NCI-H446 (cell line): ENCODE measurements around the gene CNTNAP2.
A peak's percentile ranks its signal among the peaks of the same experiment; 100 is the strongest.

Experiments used
- DNase-seq, 2 experiments: peaks; one replicate each; lab custom pipeline; 2025; lab: John Stamatoyannopoulos, UW

The CNTNAP2 gene

DNA sequence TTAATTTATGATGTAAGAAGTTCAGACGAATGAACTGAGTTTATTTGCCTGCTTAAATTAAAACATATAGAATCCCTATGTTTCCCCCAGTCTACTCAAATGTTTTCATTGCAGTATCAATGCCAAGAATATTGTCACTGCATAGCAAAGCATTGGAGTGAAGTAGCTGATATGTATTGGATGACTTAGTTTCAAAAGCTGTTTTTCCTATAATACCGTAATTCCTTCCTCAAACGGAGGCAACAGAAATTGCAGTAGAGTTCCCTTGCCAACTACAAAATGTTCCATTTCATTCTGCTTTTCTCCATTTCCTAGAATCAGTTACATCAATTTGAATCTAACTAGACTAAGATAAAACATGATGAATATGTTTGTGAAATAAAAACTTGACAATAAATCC, 174.1 kb downstream of the CNTNAP2 start:
- DNase-seq: no peak

DNA sequence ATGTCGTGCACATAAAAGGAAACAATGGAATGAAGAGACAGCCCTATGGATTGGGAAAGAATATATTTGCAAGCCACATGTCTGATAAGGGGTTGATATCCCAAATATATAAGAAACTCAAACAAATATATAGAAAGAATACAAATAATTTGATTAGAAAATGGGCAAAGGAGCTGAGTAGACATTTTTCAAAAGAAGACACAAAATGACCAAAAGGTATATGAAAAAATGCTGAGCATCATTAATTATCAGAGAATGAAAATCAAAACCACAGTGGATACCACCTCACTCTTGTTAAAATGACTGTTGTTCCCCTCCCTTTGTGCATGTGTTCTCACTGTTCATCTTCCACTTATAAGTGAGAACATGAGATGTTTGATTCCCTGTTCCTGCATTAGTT, 175.3 kb downstream of the CNTNAP2 start:
- no peak for DNase-seq

DNA sequence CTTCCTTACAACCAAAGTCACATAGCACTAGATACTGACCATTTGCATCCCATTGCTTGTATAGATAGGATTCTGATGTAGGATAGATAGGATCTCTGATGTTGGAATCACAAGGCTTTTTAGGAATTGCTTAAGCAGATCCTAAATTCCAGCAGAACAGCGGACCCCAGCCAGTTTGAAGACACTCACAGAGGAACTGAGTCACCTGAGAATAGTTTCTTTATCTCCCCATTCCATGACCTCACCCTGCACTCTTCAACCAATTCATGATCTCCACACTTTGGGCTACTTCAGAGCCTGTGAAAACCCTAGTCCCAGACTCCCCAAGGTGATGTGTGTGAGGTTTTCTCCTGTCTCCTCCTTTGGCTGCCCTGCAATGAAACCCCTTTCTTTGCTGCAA, 179.4 kb downstream of the CNTNAP2 start:
- no peak for DNase-seq

DNA sequence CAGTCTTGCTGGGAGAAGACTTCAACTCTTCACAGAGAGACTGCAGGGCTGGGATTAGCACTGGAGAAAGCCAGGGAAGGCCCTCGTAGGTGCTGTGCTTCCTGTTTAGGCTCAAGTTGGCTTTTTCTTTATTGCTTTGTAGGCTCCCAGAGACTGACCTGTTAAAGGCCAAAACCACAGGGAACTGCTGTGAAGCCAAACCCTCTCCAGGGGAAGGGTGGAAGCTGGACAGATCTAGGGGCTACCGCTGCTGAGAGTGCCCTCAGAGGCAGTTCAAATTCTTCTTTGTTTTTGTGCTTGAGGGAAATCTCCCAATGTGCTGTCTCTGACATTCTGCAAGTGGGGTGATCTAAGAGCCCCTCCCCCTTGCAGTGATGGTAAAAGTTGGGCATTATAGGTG, 198.4 kb downstream of the CNTNAP2 start:
- DNase-seq: no peak

DNA sequence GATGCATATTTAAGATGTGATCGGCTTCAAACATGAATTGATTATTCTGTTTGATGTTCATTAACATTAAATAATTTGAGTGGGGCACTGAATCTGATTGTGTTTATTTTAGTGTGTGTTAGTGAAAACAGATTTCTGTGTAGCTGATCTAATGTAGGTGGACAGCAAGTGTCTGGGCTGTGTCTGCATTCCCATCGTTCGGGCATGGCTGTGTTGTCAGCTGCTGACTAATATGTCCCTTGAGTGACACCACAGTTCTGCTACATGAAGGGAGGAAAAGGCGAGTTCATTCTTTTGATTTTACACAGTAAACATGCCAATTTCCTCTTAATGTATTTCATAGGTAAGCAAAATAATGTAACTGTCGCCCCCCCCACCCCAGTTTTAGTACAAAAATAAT, 203.0 kb downstream of the CNTNAP2 start:
- DNase-seq: no peak

DNA sequence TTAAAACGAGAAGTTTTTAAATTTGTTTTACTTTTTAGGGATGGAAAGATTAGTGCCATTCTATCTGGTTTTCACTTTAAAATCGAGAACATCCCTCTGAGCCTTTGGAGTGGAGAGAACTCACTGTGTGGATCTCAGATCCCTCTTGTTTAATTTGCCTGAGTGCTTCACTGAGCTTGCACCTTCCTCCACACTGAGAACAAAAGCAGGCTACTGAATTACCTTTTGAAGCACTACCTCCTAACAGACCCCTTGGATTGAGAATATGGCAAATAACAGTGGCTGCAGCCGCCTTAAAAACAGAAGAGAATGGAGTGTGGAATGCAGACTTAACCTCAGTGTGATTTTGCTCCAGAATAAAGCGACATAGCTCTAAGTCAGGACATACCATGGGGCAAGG, 204.7 kb downstream of the CNTNAP2 start:
- no peak for DNase-seq

DNA sequence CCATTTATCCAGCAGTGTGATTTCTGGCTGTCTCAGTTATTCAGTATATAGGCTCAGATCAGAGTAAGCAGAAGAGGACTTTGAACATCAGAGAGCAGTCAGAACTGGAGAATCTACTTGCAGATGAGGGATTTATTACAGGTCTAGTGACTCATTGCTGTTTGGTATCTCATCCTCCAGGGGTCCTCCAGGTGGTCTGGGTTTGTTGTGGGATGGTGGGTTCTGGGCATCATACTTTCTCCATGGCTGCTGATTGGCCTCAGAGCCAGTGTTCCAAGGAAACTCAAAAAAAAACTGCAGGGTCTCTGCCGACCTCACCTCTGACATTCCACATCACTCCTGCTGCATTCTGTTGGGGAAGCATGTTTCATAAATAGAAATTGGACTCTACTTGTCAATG, 214.8 kb downstream of the CNTNAP2 start:
- no peak for DNase-seq

DNA sequence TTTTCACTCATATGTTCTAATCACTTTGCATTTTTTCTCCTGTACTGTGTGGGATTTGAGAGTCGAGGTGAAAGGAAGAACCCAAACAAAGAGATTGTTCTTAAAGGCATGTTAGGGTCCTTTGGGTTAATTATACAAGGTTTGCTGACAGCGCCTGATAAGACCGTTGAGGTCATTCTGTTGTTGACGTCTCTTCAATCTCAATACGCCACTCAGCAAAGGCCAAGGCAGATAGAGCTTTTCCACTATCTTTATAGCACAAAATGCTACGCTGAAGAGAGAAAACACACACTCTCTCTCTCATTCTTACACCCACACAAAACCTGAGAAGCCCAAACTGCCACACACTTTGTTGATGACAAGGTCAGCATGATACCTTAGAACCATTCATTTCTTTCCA, 228.7 kb downstream of the CNTNAP2 start:
- DNase-seq: no peak

DNA sequence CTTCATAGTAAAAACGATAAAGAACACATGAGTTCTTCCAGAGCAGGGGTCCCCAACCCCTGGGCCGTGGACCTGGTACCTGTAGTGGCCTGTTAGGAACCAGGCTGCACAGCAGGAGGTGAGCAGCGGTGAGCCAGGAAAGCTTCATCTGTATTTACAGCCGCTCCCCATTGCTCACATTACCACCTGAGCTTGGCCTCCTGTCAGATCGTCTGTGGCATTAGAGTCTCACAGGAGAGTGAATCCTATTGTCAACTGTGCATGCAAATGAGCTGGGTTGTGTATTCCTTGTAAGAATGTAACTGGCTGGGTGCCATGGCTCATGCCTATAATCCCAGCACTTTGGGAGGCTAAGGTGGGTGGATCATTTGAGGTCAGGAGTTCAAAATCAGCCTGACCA, 229.5 kb downstream of the CNTNAP2 start:
- DNase-seq: no peak

DNA sequence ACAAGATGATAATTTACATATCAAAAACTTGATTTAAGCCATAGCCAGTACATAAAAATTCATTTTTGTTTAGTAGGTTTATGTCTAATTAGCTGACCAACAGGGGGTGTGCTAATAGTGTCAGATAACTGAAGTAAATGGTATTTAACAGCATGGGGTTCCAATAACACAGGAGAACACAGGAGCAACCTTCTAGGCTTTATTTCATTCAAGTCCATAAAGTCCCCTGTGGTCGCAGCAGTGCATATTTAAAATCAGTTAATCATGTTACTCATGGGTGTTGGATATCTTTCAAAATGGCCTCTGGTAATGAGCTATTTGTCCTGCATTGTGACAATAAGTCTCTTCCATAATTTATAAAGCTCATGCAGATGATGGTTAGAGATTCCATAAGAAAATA, 238.6 kb downstream of the CNTNAP2 start:
- DNase-seq: no peak

DNA sequence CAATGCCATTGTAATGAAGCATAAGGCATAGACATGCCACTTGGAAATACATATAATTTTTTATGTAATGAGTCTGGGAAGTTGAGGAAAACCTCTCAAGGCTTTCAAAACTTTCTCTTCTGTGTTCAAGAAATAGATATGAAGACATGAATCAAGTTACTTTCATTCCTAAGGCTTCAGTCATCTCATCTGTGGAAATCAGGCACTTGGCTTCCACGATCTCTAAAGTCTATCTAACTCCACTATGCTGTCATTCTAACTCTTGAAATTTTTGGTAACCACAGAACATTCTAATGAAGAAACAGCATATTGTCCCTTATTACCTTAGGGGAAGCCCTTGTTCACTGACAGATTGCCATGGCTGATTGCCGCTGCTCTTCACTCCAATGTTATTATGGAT, 242.6 kb downstream of the CNTNAP2 start:
- DNase-seq: no peak

DNA sequence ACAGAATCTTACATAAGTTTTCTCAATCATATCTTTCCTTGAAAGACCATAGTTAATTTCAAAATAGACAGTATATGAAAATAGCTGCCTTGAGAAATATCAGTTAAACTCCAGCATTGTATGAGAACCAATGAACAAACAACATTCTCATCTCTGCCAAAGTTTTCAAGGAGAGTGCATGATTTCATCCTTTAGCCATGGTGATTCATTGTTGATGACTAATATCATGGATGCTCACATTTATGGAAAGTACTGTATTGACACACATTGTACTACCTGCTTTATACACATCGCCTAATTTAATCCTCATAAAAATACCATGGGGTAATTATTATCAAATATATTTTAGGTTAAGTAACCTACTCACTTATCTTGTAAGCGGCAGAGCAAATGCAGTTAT, 250.3 kb downstream of the CNTNAP2 start:
- DNase-seq: peak in 1 of 2 experiments; percentile 54

DNA sequence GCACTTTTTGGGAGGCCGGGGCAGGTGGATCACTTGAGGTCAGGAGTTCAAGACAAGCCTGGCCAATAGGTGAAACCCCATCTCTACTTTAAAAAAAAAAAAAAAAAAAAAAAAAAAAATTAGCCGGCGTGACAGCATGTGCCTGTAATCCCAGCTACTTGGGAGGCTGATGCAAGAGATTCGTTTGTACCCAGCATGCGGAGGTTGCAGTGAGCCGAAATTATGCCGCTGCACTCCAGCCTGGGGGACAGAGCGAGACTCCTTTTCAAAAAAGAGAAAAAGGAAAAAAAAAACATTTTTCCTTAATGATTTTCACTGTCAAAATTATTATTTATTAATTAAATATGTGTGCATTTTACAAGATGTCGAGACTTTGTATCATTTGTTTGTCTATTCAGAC, 253.6 kb downstream of the CNTNAP2 start:
- DNase-seq: no peak

DNA sequence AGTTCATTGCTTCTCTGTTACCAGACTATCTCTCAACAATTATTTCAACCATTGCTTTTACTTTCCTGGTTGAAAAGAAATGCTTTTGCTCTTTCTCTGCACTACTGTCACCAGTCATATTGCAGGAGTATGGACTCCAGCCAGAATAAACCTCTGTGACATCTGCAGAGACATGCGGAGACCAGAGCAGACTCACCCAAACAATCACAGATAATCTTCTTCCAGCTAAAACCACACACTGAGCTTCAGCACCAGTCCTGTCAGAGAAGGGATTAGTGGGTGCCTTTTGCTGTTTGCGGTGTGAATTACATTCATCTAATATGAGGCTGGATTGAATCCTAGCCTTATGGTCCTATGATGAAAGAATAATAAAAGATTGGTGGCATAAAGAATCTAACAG, 258.6 kb downstream of the CNTNAP2 start:
- DNase-seq: peak; percentile 13 to 66

DNA sequence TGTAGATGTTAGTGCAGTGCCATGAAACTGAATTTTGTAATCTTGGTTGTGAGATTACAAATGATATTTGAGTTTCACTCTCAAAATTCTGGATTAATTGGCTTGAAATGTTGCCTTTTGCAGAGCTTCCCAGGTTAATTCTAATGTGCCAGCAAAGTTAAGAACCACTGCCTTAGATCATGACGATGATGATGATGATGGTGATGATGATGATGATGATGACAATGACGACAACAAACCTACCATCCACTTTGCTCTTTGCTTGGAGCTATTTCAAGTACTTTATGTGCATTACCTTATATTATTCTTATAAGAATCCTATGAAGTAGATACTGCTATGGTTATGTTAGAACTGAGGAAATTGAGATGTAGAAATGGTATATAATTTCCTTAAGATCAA, 261.6 kb downstream of the CNTNAP2 start:
- no peak for DNase-seq

DNA sequence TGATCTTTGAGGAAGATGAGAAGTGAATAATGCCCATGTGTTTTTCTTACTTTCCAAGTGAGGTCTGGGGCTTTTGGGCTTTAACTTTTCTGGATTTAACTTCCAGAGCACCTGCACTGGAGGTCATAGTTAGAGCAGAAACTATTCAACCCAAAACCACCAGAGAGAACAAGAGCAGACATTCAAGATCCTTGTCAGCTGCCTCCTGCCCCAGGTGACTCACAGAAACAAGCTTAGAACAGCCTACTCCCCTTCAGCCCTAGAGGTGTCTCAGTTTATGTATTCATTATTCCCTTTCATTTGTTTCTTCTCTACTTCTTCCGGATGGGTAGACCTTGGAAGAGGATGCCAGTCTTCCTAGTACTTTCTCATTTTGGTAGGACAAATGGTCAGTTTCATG, 270.5 kb downstream of the CNTNAP2 start:
- no peak for DNase-seq

DNA sequence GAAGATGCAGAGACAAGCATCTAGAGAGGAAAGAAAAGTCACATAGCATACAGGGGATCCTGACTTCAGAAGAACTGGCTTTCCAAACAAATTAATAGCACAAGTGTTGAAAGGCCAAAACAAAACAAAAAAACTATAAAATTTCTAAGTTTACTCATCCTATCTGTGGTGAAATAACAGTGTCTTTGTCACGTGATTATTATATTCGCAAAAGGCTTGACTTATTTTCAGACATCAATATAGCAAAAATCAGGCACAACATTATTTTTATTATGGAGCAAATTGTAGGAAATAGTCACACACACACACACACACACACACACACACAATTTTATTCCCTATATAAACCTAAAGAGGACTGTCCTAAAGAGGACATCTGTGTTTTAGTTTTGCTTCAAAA, 272.3 kb downstream of the CNTNAP2 start:
- DNase-seq: no peak

DNA sequence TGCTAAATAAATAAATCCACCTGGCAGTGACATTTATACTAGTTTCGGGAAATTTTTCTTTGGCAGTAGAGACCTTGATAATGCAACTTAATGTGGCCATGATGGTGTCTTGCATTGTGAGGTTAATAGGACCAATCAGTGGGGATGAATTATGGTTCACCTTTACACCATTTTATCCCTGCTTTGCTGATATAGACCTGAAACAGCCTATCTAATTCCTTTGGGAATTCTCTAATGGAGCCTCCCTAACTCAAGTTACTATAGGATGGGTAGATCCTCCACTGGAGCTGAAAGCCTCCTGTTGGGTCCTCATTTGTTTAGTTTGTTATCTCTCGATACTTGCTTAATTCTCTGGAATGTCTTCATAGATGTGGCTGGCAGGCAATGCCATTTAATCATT, 276.7 kb downstream of the CNTNAP2 start:
- no peak for DNase-seq

DNA sequence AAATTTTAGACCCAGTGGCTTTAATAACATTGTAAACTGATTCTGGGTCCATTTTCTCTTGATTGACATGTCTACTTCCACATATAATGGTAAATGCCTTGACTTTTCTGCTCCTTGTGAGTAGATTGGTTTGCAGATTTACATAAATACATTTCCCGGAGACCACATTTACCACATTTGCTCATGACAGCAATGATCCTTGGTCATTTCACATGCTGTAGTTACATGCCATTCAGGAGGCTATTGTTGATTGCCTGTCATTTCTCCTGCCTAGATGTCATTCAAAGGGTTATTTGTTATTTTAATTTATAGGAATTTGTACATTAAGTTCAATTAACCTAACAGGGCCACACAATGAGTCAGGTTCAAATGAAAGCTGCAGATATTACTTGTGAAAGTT, 280.5 kb downstream of the CNTNAP2 start:
- DNase-seq: no peak

DNA sequence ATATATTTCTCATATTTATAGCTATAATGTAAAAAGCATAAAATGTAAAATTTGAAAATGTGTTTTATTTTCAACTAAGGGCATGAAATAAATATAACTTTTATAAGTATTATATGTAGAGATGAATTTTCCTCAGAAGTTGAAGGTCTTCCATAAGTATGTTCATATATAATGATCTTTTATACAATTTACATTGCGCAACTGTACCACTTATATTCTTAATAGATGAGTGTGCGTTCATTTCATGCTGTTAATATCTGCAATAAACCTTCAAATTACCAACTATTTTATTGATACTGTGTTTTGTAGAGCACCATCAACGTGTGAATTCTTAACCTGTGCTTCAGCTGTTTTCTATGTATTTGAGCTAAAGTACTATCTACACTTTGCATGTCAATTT, 285.3 kb downstream of the CNTNAP2 start:
- DNase-seq: no peak

DNA sequence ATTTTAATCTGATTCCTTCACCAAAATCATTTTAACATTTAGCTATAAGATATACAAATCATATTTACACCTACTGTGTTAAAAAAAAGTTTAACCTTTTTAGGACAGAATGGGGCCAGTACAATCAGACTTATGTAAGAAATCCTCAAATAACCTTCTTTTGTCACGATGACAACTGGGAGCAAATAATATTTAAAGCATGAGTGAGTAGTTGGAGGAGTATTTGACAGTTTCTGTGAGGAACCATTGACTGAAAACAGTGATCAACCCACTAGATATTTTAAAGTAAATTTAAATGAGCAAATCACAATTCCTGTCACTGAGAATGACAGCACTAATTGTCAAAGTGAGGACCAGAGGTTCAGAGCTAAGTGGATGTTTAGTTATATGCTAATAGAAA, 289.1 kb downstream of the CNTNAP2 start:
- no peak for DNase-seq

DNA sequence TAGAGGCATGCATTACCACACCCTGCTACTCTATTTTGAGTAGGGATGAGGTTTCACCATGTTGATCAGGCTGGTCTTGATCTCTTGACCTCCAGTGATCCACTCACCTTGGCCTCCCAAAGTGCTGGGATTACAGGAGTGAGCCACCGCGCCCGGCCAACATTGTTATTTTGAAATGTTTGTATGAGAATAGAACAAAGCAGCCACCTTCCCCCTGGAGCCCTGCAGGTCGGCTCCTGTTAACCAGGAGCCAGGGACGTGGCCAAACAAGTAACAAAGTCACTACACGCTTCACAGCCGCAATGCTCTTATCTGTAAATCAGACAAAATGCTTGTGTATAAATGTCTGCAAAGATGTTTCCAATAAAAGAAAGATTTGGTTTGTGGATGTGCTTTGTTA, 295.4 kb downstream of the CNTNAP2 start:
- DNase-seq: no peak

DNA sequence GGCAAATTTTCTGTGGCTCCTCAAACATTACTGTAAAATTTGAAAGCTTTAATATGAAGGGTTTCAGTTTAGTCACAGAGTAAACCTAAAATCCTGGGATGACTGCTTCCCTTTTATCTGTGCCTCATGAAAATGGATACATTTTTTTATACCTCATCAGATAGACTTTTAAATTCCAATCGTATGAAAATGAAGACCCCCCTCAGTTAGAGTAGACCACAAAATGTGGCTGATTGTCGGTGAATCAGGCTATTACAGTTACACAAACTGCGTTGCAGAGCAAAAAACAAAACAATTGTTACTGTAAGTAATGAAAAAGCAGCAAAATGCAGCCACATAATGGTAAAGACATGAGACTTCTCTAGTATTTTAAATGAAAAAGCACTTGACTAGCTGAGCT, 296.2 kb downstream of the CNTNAP2 start:
- DNase-seq: no peak

DNA sequence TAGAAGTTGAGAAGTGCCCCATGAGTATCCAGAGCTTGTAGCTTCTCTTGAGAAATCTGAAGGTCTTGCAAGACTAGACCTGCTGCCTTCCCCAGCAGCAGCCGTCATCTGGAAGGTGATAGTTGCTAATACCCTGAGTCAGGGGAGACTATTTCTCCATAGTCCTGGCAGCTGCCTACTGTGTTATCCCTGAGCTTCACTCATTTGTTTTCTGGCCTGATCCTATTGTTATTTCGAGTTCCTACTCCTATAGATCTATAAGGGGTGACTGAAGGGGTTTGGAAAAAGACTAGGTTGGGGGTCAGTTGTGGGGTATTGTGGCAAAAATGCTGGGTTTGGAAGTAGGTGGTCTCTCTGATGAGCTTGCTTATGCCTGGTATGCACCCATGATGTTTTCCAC, 297.8 kb downstream of the CNTNAP2 start:
- DNase-seq: no peak

DNA sequence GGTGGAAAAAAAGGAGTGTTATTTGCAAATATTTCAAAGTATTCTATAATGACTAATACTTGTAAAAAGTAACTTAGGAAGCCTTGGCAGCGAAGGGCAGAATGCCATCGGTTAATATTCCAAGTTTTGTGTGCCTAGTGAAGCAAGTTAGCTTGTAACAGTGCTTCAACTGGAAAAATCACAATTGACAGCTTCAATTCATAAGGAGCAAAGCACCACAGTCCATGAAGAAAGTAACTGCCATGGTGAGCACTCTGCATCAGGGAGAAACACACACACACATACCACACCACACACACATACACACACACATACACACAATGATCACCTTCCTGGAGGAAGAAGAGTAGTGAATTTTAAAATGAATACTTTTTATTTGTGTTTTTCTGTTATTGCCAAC, 298.3 kb downstream of the CNTNAP2 start:
- peak in 1 of 2 experiments; percentile 19 for DNase-seq
